GM23248 (cell line): ENCODE results near the gene MCIDAS.

Experiments used
- EZH2 ChIP-seq: fragments of 200-600 bp; sonication (generic); IDR thresholded peaks from 2 replicates; pipeline ENCODE4 v1.6.1; 2018; ENCODE audit warnings: antibody characterized with exemption, mild to moderate bottlenecking; ENCODE audit not compliant: insufficient read depth, poor library complexity, severe bottlenecking
- EZH2phosphoT487 ChIP-seq: fragments of 200-600 bp; sonication (generic); IDR thresholded peaks from 2 replicates; pipeline ENCODE4 v1.6.1; 2018; ENCODE audit warnings: antibody characterized with exemption, moderate library complexity, mild to moderate bottlenecking, low read depth; ENCODE audit not compliant: insufficient read depth

DNA sequence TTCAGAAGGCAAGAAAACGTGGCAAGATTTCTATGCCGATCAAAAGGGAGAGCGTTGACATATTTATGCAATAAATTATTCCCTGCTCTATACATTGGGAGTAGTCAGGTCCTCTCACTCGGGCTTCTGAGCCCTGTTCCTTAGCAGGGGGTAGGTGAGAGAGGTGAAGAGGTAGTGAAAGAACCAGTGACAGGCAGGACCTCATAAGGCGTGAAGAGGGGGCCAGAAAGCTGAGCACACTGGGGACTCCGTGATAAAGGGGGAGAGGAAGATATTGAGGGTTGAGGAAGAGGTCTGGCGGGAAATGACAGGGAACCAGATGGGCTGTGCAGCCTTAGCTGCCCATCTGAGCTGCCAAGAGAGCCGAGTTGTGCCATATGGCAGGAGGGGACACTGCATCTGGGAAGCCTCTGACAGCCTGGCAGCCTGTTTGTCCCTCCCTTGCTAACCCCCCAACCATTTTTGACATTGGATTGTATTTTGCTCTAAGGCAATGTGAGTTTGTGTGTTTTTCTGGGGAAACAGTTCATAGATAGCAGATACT lies 53.4 kb downstream of the MCIDAS start:
- TF ChIP-seq EZH2 (no peak), EZH2phosphoT487 (no peak)
